HPDE6-E6E7 (cell line): ENCODE results near the gene SPINT2.
"Not testable (repeated sequence)": the region's sequence is repeated elsewhere in the genome, so short reads cannot be mapped to it uniquely, and the experiment has no call there.

Experiments used
- DNase-seq: peaks from one replicate; pipeline ENCODE4 v3.0.0; 2011; ENCODE audit warnings: missing footprints; ENCODE audit errors: extremely low spot score

SPINT2 gene

DNA sequence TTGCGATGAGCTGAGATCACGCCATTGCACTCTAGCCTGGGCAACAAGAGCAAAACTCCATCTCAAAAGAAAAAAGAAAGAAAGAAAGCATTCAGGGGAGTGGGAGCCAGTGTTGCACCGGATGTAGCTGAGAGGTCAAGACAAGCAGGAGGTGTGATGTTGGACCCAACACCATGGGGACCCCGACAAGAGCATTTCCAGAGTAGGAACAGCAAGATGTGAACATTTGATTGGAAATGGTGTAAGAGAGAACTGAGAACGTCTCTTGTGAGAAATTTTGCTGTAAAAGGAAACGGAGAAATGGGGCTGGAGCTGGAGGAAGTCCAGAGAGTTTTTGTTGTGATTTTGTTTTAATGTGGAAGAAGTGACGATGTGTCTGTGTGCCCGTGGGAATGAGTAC, 24.6 kb upstream of the SPINT2 start:
- DNase-seq: no peak

- DNase-seq: no peak
Measured at GRCh38 chr19:38243279-38243673, 21.1 kb upstream of the SPINT2 start.

GRCh38 chr19:38245826-38246498, 18.4 kb upstream of the SPINT2 start:
- no peak for DNase-seq

- DNase-seq: no peak
Measured at GRCh38 chr19:38247126-38247525, 17.2 kb upstream of the SPINT2 start.

- DNase-seq: no peak
Measured at GRCh38 chr19:38247734-38248268, 16.6 kb upstream of the SPINT2 start.

GRCh38 chr19:38248421-38248820, 16.0 kb upstream of the SPINT2 start:
- no peak for DNase-seq

GRCh38 chr19:38250428-38250820, 13.9 kb upstream of the SPINT2 start:
- no peak for DNase-seq

DNA sequence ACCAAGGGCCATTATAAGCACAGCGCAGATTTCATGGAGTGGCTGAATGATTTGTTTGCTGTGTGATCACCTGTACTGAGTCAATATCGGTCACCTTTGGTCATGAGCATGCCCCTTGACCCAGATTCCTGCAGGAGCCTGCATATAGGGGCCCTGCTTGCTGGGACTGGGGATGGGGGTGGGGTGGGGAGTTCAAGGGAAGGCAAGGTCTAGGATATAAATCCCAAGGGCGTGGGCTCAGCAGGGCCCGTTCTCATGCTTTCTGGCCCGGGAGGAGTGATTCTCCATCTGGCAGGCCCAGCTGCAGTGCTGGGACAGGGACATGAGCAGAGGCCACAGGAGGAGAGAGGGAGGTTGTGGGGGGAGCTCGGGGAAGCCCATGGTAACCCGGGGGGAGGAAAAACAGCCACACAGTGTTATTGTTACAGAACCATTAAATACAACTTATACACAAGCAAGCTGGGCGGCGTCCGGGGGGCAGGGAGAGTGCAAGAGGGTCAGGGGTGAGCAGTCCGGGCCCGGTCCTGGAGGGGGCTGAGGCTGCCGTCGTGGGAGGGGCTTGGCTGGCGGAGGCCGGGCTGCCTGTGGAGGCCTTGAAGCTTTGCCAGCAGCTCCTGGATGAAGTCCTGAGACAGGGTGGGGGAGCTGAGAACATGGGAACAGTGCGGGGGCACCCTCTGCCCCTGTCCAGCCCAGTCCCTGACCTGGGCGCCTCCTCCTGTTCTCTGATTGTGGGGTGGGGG, 13.4 kb upstream of the SPINT2 start:
- DNase-seq: no peak

DNA sequence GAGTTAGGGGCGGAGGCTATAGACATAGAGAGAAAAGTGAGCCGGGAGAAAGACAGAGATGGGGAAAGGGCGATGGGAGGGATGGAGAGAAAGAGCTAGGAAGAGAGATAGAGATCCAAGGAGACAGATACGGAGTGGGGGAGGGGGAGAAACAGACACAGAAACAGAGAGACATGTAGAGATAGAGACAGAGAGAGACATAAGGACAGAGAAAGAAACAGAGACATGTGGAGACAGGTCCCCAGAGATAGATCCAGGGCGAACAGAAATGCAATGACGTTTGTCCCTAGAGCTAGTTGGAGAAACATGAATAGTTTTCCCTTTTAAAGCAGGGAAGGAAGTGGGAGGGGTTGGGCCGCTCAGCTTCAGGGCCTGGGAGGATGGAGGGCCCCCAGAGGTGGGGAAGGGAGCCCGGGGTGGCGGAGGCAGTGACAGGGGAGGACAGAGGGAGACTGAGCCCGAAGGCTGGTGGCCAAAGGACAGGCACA, 12.8 kb upstream of the SPINT2 start:
- no peak for DNase-seq

DNA sequence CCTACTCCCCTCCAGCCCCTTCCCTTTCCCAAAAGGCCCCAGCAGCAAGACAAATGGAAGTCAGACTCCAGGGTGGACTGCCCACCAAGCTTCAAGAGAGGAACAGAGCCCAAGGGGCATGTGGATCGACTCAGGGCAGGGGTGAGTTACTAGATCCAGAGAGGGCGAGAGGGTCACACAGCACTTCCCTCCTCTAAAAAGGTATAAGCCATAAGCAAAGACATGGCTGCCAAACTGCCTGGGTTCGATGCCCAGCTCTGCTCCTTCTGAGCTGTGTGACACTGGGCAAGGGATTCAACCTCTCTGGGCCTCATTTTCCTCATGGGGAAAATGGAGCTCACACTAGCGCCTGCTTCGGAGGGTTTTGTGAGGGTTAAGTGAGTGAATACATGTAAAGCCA, 12.0 kb upstream of the SPINT2 start:
- DNase-seq: no peak

- no peak for DNase-seq
Measured at GRCh38 chr19:38252941-38253691, 11.3 kb upstream of the SPINT2 start.

GRCh38 chr19:38253788-38254187, 10.6 kb upstream of the SPINT2 start:
- no peak for DNase-seq

DNA sequence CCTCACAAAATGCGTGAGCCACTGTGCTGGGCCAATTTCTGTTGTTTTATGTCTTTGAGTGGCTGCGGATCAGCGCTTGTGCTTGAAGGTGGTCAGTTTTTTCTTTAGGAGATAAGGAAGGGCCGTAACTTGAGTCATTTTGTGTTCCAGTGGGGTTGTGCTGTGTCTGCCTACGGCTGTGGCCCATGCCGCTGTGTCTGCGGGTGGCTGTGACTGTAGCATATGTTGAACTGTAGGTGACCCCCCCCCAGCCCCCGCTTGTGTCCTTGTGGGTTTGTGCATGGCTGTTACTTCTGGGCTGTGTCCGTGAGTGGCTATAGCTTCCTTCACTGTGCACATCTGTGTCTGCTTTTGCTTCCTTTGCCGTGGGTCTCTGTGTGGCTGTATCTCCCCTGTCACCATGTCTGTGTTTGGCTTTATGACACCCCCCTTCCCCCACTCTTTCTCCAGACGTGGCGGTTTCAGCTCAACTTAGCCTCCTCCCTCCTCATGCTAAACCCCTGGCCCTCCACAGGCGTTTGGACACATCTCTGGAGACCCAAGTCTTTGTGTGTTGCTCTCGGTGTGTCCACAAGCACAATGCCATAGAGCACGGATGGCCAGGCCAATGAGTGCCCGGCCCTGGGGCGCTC, 8.9 kb upstream of the SPINT2 start:
- no peak for DNase-seq

DNA sequence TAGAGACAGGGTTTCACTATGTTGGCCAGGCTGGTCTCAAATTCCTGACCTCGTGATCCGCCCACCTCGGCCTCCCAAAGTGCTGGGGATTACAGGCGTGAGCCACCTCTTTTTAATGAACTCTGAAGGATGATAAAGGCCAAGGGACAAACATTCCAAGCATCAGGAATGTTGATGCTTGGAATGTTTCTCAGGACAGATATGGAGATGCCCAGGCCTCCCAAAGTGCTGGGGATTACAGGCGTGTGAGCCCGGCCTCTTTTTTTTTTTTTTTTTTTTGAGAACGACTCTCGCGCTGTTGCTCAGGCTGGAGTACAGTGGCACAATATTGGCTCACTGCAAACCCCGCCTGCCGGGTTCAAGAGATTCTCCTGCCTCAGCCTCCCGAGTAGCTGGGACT, 2.4 kb upstream of the SPINT2 start:
- not testable (repeated sequence) for DNase-seq

DNA sequence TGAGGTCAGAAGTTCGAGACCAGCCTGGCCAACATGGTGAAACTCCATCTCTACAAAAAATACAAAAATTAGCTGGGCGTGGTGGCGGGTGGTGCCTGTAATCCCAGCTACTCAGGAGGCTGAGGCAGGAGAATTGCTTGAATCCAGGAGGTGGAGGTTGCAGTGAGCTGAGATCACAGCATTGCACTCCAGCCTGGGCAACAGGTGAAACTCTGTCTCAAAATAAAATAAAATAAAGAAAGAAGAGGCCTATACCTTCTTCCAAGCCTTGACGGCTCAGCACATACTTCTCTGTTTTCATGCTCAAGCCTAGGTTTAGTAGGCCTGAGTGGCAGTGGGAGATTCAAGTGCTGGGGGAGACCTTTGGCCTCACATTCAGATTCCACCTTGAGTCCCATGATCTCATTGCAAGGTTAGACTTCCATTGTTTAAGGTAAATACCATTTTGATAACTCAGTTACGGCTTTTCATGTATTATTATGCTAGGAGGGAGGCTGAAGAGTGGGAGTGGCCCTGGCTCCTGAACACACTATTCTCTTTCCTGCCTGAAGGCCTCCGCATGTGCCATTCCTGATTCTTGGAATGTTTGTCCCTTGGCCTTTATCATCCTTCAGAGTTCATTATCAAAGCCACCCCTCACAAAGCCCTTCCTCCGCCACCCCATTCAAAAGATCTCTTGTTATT, 1.6 kb upstream of the SPINT2 start:
- DNase-seq: no peak

- peak; percentile 80 for DNase-seq
Measured at GRCh38 chr19:38263689-38264485, 486 bp upstream of the SPINT2 start.

- no peak for DNase-seq
Measured at GRCh38 chr19:38265213-38265861, 964 bp downstream of the SPINT2 start.

DNA sequence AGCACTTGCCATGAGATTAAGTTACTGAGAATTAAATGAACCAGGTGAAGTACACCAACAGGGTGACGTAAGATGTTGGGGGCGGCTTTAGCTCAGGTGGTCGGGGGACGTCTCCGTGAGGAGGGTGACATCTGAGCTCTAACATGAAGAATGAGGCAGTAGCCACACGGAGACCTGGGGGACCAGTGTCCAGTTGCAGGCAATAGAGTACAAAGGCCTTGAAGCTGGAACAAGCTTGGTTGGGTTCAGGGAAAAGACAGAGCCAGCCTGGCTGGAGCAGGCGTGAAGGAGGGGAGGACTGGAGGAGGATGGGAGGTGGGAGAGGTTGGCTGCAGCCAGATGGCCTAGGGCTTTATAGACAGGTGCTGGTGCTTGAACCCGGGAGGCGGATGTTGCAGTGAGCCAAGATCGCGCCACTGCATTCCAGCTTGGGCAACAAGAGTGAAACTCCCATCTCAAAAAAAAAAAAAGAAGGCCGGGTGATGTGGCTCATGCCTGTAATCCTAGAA, 1.6 kb downstream of the SPINT2 start:
- DNase-seq: no peak

DNA sequence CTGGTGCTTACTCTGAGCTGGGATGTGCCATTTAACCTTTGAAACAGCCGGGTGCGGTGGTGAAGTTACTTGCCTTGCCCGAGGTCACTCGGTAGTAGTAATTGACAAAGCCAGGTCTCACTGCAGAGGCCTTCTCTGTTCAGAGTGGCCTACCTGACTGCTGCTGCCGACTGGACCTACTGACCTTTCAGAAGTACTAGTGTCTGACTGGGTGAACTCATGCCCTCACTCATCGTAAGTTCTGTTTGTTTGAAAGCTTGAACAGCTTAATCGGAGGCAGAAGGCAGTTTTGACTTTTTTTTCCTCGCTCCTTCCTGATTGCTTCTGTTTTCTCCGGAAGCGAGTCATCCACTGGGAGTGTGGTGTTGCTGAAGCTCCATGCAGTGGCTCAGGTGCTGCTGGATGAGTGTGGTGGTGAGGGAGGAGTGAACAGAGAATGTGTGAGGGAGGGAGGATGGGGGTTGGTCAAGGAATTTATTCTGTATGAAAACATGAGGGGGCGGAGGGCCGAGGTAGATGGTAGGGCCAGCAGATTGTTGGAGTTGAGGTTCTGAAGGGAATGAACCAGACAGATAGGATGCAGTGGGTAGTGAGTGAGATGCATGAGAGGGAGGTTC, 2.7 kb downstream of the SPINT2 start:
- peak; percentile 53 for DNase-seq
